GM12801 (cell line): ENCODE data around the gene TMEM163.

ENCODE experiments used
- TF ChIP-seq, protein P1 (sequence below): IDR thresholded peaks from one replicate; pipeline ENCODE4 v1.5.1; 2011; ENCODE audit warnings: control low read depth; ENCODE audit not compliant: insufficient read length; ENCODE audit errors: extremely low read depth

Gene TMEM163

GRCh38 chr2:134689315-134689714, 29.5 kb downstream of the TMEM163 start:
- TF ChIP-seq, protein P1, sequence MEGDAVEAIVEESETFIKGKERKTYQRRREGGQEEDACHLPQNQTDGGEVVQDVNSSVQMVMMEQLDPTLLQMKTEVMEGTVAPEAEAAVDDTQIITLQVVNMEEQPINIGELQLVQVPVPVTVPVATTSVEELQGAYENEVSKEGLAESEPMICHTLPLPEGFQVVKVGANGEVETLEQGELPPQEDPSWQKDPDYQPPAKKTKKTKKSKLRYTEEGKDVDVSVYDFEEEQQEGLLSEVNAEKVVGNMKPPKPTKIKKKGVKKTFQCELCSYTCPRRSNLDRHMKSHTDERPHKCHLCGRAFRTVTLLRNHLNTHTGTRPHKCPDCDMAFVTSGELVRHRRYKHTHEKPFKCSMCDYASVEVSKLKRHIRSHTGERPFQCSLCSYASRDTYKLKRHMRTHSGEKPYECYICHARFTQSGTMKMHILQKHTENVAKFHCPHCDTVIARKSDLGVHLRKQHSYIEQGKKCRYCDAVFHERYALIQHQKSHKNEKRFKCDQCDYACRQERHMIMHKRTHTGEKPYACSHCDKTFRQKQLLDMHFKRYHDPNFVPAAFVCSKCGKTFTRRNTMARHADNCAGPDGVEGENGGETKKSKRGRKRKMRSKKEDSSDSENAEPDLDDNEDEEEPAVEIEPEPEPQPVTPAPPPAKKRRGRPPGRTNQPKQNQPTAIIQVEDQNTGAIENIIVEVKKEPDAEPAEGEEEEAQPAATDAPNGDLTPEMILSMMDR, result no peak

- TF ChIP-seq, protein P1, result no peak
Observed at GRCh38 chr2:134685967-134686366, 32.8 kb downstream of the TMEM163 start.

DNA sequence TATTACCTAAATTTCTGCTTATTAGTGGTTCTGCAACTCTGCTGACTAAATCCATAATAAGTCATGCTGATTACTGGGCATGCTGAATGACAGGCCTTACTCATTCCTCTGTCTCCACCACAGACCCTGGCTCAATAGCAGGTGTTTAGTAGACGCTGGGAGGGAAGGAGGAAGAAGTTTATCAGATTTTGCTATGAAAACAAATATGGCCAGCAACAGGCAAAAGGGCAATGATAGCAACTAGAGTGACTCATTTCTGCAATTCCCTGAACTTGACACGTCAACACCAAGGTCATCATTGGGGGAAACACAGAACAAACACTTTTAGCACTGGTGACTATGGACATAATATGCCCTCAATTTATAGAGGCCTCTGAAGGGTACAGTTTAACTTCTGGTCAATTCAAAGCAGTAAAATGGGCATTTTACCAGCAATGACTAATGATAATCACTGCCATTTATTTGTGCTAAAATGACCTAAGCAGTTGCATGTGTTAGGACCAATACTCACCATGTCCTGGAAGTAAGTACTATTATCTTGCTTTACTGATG, 35.2 kb downstream of the TMEM163 start:
- TF ChIP-seq, protein P1, result no peak

DNA sequence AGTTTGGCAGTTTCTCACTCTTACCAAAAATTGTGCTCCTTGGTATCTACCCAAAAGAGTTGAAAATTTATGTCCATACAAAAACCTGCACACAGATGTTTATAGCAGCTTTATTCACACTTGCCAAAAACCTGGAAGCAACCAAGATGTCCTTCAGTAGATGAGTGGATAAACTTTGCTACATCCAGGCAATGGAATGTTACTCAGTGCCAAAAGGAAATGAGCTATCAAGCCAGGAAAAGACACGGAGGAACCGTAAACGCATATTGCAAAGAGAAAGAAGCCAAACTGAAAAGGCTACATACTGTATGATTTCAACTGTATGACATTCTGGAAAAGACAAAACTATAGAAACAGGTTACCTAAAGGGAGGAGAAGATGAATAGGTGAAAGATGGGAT, 36.1 kb downstream of the TMEM163 start:
- TF ChIP-seq, protein P1, result no peak

DNA sequence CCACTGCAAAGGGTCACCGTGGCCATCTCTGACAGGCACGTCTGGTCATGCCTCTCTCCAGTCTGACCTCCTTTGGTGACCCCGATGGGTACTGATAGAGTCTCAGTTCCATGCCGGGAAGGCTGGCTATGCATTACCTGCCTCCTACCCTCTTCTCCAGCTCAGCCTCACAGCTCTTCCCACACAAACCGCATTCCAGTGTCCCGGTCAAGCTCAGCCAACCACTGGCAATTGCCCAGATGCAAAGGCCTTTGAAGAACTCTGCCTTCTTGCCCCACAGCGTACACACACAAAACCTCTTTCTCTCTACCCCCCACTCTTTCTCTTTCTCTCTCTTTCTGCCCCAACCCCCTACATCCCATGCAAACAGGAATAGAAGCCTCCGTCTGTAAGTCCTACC, 37.6 kb downstream of the TMEM163 start:
- TF ChIP-seq, protein P1, result no peak

DNA sequence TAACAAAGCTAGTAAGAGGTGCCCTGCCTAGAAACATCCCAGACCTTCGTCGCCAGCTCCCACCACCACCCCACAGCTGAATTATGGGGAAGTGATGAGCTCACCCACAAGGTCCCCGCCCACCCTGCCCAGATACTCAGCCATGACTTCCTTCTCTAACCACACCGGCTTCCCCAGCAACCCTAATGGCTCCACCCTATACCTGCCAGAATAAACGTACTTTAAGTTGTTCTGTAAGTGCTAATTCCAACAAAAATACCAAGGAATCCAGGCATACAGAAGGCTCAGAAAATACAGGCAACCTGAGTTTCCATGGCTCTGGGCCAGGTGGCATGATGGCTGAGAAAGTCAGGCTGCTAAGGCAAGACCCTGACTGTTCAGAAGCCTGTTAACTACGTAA, 39.1 kb downstream of the TMEM163 start:
- TF ChIP-seq, protein P1, result no peak

- TF ChIP-seq, protein P1, result no peak
Observed at GRCh38 chr2:134679294-134679693, 39.5 kb downstream of the TMEM163 start.
